Stimulated activated CD4-positive, alpha-beta T cell treated with anti-CD3 and anti-CD28 coated beads, Interleukin-1b, Interleukin-23, amount 100 ng/mL, for 1 hour (primary cell): ENCODE measurements around the gene SFXN3.

ENCODE experiments used
- DNase-seq, 2 donors: peaks; one replicate each; pipeline ENCODE4 v3.0.0-alpha.2; 2020; ENCODE audit warnings: low read depth in 2 of 2

SFXN3 gene, protein sequence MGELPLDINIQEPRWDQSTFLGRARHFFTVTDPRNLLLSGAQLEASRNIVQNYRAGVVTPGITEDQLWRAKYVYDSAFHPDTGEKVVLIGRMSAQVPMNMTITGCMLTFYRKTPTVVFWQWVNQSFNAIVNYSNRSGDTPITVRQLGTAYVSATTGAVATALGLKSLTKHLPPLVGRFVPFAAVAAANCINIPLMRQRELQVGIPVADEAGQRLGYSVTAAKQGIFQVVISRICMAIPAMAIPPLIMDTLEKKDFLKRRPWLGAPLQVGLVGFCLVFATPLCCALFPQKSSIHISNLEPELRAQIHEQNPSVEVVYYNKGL

DNA sequence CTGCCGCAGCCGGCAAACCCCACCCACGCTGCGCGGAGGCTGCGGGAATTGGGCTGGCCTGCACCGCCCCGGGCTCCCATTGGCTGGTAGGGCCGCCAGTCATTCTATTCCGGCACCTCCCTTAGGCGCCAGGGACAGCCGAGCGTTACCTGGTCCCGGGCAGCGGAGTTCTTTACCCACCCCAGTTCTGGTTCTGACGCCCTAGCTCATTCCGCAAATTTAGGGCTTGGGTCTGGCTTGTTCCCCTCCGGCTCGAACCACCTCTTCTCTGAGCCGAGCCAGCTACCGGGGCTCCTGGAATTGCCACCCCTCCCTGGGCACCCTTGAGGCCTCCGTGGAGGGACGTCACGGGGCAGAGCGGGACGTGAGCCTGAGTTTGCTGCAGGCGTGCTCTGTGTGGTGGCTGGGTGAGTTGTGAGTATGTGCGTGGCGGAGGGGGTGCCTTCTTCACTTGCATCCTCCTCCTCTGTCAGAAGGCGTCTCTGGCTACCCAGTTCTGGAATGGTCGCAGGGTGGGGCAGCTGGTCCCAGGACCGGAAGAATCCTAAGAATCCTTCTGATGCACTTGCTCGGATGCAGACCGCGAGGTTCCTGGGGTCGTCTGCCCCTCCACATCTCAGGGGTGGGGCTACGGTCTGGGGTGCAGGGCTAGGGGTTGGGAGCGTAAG is at the start of gene SFXN3, which contains the start of gene PDZD7:
SFXN3 (plus strand) TSS at position 107 of the 668 bp plus-strand sequence. CDS start 3,461 bp downstream, outside the sequence.
PDZD7 (minus strand) TSS at position 2 of the 668 bp plus-strand sequence. CDS start 910 bp downstream, outside the sequence.
- peak; percentile 94 to 96 for DNase-seq

- no peak for DNase-seq
These were observed 47.9 kb upstream of the SFXN3 start for GRCh38 chr10:100982916-100983830.

DNA sequence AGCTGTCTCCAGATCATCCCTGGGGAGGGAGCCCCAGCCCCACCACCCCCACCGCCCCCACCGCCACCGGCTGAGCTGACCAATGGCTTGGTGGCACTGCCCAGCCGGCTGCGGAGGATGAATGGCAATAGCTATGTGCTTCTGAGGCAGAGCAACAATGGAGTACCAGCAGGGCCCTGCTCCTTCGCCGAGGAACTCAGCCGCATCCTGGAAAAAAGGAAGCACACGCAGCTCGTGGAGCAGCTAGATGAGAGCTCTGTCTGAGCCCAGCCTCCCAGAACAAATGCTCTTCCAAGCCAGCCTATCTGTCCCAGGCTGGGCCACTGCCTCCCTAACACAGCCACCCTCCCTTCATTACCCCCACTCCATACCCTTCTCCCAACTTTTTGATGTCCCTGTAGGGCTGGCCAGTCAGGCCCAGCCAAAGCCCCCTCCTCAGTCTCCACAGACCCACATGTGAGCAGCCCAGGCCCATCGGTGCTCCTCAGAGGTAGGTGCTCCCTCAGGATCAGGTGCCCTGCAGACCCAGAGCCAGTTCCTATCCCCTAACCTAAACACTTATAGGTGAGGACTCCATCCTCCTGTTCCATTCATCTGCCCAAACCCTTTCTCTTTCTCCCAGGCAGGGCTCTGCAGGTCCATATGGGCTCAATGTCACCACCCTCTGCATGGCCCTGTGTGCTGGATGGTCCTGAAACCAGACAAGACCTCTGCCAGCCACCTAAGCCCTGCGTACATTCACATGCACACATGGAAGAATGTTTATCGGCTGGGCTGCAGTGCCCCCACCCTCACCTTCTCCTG is 47.0 kb upstream of the SFXN3 start:
- DNase-seq = no peak

DNA sequence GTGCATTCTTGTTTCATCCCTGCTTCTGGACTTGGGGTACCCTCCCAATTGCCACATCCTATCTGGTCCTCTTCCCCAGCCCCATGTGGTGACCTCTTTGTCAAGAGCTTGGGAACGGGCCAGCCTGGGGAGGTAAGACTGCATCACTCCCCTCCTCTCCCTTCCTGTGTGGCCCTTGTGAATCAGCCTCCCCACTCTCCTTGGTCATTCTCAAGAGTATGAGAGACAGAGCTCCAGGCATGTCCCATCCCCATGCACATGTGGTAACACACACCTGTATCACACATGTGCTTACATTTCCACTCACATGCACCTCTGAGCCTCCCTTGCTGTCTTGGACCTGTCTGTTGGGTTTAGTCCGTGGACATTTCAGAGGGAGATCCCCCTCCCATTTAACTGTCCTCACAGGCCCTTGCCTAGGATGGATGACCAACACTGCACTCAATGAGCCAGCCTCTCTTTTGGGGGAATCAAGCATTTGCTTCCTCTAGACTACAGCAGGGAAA is 46.3 kb upstream of the SFXN3 start:
- no peak for DNase-seq

- no peak for DNase-seq
These were observed 45.7 kb upstream of the SFXN3 start for GRCh38 chr10:100985336-100985735.

DNA sequence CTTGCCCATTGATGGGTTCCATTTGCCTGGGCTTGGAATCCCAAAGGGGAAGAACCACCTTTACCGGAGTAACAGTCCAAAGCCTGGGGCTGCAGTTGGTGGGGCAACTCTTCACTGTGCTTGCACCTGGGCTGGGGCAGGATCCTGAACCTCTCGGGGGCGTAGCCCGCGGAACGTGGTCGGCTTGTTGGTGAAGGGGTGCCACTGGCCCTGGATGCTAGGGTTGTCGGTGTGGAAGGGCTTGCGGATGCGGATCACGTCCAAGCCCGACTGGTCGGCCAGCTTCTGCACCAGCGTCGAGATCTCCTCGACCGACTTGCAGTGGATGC is 44.4 kb upstream of the SFXN3 start:
- no peak for DNase-seq

DNA sequence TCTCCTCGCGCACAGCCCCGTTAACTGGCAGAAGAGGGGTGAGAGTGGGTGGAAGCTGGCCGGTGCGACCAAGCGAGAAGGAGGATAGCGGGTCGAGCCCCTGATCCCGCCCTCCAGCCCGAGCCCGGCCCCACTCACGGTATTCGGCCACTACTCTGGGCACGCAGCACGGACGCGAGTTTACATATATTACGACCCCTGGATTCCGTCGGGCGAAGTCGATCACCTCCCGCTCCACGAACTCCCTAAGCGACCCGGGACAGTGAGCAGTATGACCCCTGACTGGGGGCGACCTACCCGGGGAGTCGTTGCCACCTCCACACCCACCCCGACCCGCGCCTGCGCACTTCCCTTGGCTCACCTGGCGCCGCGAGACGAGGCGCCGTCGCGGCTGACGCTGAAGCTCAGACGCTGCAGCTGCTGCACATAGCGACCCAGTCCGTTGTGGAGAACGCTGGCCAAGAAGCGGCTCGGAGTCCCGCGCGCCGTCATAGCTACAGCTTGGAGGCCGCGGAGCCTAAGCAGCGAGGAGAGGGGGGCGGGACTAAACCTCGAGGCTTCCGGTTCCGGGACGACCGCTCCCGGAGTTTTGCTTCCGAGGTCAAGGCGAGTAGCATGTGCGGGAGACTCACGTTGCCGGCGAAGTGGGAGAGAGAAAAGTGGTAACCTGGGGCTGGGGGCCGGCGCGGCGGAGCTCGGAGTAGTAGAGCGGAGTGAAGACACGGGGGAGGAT is 43.9 kb upstream of the SFXN3 start, which contains the start of the genes MRPL43 and TWNK:
MRPL43 (minus strand) TSS at position 546 of the 733 bp plus-strand sequence; CDS start at position 492, 54 bp downstream.
TWNK (plus strand) TSS at position 592 of the 733 bp plus-strand sequence. CDS start 668 bp downstream, outside the sequence.
- DNase-seq = peak; percentile 57 to 78

DNA sequence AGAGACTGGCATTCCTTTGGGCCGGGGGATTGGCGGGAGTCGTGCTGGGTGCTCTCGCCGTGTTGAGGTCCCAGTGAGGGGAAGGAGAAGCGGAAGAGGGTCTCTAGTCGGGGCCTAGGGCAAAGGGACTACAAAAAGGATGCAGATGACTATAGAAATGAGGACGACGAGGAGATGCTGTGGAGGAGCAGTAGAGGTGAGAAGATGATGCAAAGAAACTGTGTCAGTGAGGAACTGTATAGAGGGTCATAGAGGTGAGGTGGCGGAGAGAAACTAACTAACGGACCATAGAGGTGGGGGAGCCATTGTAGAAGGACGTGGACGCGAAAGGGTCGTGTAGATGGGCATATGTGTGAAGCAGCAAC is 43.4 kb upstream of the SFXN3 start:
- no peak for DNase-seq

DNA sequence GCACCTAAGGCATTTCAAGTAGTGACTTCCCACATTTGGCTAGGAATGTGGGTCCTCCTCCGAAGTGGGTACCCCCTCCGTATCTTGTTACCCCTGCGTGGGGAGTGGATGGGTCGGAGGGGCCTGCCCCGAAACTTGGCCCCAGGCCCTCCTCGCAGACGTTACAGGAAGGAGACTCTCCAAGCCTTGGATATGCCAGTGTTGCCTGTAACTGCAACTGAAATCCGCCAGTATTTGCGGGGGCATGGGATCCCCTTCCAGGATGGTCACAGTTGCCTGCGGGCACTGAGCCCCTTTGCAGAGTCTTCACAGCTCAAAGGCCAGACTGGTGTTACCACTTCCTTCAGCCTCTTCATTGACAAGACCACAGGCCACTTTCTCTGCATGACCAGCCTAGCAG is 42.9 kb upstream of the SFXN3 start:
- DNase-seq = no peak

DNA sequence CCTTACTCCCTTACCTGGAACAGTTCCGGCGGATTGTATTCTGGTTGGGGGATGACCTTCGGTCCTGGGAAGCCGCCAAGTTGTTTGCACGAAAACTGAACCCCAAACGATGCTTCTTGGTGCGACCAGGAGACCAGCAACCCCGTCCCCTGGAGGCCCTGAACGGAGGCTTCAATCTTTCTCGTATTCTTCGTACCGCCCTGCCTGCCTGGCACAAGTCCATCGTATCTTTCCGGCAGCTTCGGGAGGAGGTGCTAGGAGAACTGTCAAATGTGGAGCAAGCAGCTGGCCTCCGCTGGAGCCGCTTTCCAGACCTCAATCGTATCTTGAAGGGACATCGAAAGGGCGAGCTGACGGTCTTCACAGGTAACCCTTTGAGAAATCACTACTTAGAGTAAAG is 41.9 kb upstream of the SFXN3 start:
- DNase-seq = no peak

- DNase-seq = no peak
These were observed 36.9 kb upstream of the SFXN3 start for GRCh38 chr10:100993986-100994708.

GRCh38 chr10:100995181-100995580 is 35.9 kb upstream of the SFXN3 start:
- DNase-seq = no peak

GRCh38 chr10:100996678-100997359 is 34.2 kb upstream of the SFXN3 start:
- DNase-seq = no peak

GRCh38 chr10:100997360-100998182 is 33.5 kb upstream of the SFXN3 start:
- peak; percentile 25 to 59 for DNase-seq

- peak; percentile 28 to 40 for DNase-seq
These were observed 32.6 kb upstream of the SFXN3 start for GRCh38 chr10:100998183-100998990.

DNA sequence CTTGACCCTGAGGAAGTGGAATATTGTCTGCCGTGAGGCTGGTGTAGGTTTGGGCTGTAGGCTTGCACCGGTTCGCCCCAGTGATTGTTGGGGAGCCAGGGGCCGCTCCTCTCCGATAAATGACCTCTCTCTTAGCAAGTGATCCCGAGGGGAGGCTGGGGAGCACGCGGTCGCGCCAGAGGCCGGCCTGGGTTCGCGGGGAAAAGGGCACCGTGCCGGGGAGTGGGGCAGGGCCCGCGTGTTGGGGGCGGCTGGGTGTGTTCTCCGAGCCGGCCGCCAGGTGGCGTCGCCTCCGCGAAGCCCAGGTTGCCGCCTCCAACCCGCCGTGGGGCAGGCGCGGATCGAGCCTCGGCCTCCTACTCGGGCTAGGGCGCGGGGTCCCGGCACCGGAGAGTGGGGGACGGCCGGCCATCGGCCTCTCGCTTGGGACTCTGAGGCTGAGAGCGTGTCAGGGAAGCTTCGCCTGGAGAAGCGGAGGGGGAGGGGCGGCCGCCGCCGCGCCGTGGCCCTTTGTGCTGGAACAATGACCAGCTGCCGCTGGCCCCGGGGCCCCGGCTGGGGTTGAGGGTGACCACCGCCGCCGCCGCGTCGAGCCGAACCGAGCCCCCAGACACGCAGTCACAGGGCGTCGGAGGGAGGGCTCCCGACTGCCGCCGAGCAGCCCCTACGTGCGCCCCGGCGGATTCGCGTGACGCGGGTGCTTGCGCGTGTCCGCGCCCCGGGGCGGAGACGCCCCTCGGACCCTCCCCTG is 31.9 kb upstream of the SFXN3 start:
- DNase-seq = peak; percentile 45 to 60

DNA sequence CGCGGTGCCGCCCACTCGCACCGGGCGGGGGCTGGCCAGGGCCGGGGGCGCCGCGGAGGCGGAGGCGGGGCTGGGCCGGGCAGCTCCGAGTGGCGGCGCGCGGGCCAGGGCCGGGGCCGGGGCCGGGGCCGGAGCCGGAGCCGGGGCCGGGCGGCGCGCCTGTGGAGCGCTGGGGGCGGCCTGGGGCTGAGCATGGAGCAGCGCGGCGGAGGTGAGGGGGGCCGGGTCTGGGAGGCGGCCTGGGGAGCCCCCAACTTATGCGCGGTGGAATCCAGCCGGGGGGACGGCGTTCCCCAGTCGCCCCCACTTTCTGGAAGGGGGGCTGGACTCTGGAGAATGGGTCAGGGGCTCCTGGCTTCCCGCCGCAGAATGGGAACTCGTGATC is 31.3 kb upstream of the SFXN3 start, which contains the start of gene LZTS2:
LZTS2 (plus strand) TSS at position 67 of the 385 bp plus-strand sequence. CDS start 2,731 bp downstream, outside the sequence.
- no peak for DNase-seq
